ENCODE results near the gene SERPINB1.

The SERPINB1 gene

DNA sequence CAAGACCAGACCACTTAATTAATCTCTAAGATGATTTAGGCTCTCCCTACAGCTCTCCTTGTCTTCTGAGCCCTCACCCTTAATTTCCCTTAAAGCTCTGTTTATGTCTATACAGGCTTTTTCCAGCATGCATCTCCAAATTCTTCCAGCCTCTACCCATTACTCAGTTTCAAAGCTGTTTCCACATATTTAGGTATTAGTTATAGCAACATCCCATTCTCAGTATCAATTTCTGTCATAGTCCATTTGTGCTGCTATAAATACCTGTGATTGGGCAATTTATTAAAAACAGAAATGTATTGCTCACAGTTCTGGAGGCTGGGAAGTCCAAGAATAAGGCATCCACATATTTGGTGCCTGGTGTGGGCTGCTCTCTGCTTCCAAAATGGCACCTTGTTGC, 2.3 kb upstream of the SERPINB1 start:
- no peak for DNase-seq

DNA sequence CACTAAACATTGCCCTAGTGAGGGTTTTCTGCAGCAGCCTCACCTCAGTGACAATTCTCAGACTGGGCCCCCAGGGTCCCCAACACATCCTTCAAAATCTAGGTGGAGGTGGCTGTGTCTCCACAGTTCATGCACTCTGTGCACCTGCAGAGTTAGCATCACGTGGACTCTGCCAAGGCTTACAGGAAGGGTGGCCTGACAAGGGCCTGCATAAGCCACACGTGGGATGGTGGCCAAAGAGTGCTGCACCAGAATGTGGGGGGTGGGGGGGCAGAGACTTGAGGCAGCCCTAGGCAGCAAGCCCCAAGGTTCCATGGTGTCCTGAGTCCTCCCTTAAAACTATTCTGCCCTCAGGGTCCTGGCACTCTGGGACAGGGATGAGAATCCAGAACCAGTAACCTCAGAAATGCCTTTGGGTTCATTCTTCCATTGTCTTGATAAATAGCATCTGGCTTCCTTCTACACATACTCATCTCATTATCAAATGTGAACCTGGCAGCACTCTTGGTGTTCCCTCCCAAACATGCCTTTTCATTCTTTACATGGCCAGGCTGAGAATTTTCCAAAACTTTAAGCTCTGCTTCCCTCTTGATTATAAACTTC, 1.6 kb upstream of the SERPINB1 start:
- DNase-seq = no peak

DNA sequence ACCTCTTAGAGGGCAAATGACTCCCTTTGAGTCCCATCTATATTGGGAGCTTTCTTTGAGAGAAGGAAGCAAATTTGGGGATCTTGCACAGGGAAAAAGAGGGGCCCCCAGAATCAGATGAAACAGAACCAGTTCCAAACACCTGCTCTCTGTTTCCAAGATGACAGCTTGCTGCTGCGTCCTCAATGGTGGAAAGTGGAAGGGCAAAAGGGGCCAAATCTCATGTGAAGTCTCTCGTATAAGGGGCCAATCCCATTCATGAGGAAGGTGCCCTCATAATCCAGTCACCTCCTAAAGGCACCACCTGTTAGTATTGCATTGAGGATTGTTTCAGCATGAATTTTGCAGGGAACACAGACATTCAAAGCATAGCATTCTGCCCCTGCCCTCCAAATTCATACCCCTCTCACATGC, 483 bp upstream of the SERPINB1 start:
- DNase-seq = no peak

DNA sequence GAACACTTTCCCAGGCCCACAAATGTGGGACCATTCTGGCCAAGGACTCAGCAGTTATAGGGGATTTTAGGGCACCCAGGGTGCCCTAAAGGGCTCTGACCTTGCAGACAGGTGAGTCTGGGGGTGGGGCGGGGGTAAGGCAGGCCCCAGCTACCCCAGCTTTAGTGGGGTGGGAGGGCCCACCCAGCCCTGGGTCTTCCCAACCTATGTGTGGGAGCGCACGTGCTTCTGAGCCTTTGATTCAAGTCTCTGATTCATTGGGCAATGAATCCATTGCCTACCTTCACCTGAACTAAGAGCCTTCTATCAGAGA, 958 bp downstream of the SERPINB1 start:
- no peak for DNase-seq

GRCh38 chr6:2839982-2840748, 1.5 kb downstream of the SERPINB1 start:
- DNase-seq = no peak

DNA sequence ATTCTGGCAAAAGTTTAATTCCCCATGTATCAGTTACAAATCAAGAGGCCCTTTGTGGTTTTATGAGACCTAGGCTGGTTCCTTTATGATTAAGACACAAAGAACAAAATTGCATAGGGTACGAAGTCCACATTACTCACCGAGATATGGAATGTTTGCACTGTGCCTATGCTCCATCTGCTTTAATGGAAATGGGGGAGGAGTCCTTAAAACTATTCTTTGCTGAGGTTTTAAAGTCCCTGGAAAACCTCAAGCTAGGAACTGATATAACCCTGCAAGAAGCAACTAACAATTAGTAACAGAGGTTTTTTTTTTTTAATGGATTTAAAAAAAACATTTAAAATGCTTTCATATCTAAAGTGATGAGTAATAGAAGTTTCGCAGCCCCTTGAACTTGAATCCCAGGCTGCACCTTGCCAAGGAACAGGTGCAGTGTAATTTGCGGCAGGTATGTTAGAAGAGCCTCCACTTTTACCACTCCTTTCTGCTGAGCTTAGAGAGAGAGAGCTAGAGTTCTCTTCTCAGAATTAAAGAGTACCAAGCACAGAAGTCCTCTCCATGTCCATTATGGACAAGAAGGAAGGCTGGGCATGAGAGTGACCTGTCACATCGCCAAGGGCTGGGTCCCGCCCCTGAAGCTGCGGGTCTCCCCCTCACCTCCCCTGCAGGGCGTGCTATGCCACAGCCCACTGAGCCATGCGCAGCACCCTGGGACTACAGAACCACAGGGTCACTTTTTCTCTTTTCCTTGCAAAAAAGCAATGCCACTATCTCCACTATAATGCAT, 2.3 kb downstream of the SERPINB1 start:
- peak; percentile 91 for DNase-seq

DNA sequence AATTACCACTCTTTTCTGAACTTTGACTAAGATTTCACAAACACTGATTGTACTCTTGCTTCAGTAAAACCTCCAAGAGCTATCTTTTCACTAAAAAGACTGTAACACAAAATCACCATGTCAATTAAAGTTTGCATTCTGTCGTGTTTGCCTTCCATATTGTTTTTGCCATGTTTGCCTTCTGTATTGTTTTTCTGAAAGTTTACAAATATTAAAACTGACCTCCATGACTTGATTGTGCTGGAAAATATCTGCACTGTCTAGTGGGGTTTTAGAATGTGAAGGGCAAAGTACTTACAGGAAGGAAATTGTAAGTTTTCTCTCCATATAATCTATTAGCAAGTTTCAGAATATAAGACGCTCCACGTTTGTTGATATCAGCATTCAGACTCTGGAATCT, 3.4 kb downstream of the SERPINB1 start:
- DNase-seq = no peak

GRCh38 chr6:2834262-2834661, 7.4 kb downstream of the SERPINB1 start:
- DNase-seq = no peak

GRCh38 chr6:2831392-2831791, 10.3 kb downstream of the SERPINB1 start:
- no peak for DNase-seq

DNA sequence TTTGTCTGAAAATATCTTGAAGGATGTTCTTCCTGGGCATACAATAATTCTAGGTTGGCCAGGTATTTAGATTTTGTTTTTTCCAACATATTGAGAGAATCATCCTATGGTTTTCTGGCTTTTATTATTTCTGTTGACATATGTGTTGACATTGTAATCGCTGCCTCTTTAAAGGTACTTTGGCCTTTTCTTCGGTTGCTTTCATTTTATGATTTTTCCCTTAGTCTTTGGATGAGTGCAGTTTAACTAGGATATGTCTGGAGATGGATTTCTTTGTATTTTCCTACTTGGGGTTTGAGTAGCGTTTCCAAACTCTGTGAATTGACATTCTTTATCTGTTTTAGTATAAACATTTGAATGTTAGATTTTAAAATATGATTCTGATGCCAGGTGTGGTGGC, 11.5 kb downstream of the SERPINB1 start:
- no peak for DNase-seq

DNA sequence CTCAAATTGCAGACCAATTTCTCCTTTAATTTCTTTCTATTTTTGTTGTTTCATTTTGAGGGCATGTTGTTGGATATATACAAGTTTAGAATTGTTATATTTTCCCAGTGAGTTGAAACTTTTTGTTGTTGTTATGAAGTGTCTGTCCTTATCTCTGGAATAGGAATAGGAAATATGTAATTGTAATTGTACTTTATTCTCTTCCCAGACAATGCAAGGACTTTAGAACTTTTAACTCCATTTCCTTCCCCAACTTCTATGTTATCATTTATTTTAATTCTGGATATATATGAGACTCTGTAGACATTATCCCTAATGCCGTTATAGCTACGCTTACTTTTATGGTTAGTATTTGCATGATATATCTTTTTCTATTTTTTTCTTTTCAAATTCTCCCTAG, 12.4 kb downstream of the SERPINB1 start:
- no peak for DNase-seq

DNA sequence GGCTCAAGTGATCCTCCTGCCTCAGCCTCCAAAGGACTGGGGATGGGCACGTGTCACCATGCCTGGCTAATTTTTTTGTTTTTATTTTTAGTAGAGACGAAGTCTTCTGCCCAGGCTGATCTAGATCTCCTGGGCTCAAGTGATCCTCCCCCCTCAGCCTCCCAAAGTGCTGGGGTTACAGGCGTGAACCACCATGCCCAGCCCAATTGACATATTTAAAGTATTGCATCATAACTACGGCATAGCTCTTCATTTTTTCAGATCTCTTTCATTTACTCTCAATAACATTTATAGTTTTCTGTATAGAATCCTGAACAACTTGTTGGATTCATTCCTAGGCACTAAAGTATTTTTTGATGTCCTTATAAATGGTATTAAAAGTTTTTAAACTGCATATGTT, 13.0 kb downstream of the SERPINB1 start:
- DNase-seq = no peak

DNA sequence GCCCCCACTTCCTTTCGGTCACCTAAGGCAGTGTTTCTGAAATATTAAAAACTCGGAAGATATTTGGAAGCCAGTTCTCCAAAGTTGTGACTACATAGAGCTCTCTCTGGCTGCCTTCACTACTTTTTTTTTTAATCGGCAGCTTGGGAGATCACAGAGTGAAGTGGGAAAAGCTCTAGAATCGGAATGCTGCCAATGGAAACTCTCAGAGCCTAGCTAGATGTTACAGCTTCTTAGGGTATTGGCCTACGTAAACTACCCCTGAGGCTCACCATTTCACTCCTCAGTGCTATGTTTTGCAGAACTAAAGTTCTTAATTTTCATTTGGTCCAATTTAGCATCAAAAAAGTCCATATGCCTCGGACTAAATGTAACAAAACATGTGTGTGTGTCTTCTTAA, 14.5 kb downstream of the SERPINB1 start:
- no peak for DNase-seq

DNA sequence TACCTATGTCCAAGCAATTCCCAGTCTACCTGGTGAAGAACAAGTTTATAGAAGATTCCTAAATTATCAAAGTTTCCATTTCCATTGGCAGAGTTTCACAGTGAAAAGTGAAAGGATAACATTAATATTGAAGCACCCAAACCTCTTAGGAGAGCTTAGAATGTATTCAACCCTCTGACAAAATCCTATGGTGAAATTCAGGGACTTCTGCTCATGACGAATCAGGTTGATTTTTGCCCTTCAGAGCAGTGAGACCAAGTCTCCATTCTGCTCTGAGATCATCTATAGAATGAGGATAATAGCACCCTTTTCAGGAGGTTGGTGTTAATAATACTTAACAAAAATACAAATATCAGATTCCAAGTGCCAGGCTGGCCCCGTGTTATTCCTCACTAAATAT, 15.5 kb downstream of the SERPINB1 start:
- DNase-seq = no peak

- DNase-seq = no peak
Measured at GRCh38 chr6:2823104-2823850, 18.4 kb downstream of the SERPINB1 start.

DNA sequence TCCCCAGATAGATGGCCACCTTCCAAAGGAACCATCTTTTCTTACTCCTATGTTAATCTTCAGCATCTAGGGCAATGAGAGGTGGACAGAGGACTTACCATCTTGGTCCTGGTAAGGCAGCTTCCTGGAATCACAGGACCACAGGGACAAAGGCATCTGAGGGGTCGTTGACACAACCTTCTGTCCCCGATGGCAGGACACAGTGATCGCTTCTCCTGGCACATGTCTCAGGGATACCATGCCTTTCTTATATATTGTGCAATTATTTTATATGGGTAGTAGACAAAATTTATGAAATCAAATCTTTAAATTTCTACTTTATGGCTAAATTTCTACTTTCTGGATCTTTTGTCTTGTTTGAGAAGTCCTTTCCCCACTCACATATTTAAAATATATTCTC, 20.1 kb downstream of the SERPINB1 start:
- DNase-seq = no peak

GRCh38 chr6:2820415-2820814, 21.2 kb downstream of the SERPINB1 start:
- DNase-seq = no peak

- no peak for DNase-seq
Measured at GRCh38 chr6:2819978-2820377, 21.7 kb downstream of the SERPINB1 start.

- no peak for DNase-seq
Measured at GRCh38 chr6:2819115-2819514, 22.5 kb downstream of the SERPINB1 start.

DNA sequence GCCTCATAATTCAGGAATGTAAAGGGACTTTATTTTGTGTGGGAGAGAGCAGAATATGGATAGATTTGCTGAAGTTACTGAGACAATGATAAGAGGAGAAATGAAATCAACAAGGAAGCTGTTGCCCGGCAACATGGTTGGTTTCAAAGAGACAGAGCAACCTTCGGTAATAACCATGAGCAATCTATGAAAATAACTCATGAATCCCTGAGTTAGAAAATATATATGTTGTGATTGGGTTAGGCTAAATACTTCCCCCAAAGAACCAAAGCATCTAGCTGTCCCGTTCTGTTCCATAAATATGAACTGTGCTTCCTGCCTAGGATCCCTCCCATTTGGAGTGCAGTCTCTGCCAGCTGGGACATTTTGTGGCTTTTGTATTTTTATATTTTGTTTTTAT, 23.1 kb downstream of the SERPINB1 start:
- peak; percentile 31 for DNase-seq

DNA sequence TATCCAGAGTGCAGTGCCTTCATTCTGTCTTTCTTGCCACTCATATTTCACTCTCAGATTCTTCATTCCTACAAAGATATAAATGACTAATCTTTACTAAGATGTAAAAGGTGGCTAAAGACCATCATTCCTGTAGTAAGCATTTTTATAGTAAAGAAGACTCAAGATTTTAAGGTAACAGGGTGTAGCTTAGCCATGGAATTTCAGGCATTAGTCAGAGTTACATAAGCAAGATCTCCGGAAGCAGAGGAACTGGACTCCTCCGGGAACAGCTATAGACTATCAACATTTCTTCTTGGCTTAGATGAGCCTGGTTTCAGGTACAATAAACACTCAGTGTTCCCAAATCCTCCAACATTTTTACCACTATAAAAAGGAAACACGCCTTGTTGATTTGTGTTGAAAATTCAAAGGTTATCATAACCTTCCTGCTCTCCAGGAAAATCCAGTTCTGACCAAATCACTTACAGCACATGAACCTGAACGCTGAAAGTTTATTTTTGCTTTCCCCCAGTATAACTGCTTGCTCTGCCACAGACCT, 23.7 kb downstream of the SERPINB1 start:
- peak; percentile 54 for DNase-seq

- DNase-seq = no peak
Measured at GRCh38 chr6:2816158-2816557, 25.5 kb downstream of the SERPINB1 start.

DNA sequence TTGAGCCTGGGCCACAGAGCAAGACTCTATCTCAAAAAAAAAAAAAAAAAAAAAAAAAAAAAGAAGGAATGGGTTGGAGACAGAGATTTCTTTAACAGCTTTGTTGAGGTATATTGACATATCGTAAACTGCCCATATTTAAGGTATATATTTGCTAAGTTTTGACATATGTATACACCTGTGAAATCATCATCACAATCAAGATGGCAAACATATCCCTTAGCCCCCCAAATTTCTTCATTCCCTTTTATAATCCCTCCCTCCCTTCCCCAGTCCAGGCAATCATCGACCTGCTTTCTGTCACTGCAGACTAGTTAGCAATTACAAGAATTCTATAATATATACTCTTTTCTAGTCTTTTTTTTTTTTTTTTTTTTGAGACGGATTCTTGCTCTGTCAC, 29.0 kb downstream of the SERPINB1 start:
- DNase-seq = no peak
